ENCODE measurements around the gene MCF2L2.

Gene MCF2L2

GRCh38 chr3:183293966-183294365, 134.5 kb downstream of the MCF2L2 start:
- DNase-seq (ENCODE audit: low spot score), result no peak

- no peak for DNase-seq (ENCODE audit: low spot score)
These were observed 136.9 kb downstream of the MCF2L2 start for GRCh38 chr3:183291497-183292031.

GRCh38 chr3:183290216-183290615, 138.2 kb downstream of the MCF2L2 start:
- DNase-seq (ENCODE audit: low spot score), result no peak

- DNase-seq (ENCODE audit: low spot score), result no peak
These were observed 140.3 kb downstream of the MCF2L2 start for GRCh38 chr3:183288117-183288516.

- DNase-seq (ENCODE audit: low spot score), result no peak
These were observed 141.0 kb downstream of the MCF2L2 start for GRCh38 chr3:183287301-183287971.

GRCh38 chr3:183285828-183286457, 142.5 kb downstream of the MCF2L2 start:
- DNase-seq (ENCODE audit: low spot score), result peak; percentile 99

GRCh38 chr3:183285318-183285717, 143.1 kb downstream of the MCF2L2 start:
- no peak for DNase-seq (ENCODE audit: low spot score)

- no peak for DNase-seq (ENCODE audit: low spot score)
These were observed 143.8 kb downstream of the MCF2L2 start for GRCh38 chr3:183284570-183284969.

- DNase-seq (ENCODE audit: low spot score), result no peak
These were observed 144.5 kb downstream of the MCF2L2 start for GRCh38 chr3:183283886-183284285.

GRCh38 chr3:183281126-183281797, 147.2 kb downstream of the MCF2L2 start:
- no peak for DNase-seq (ENCODE audit: low spot score)

- peak; percentile 42 for DNase-seq (ENCODE audit: low spot score)
These were observed 149.0 kb downstream of the MCF2L2 start for GRCh38 chr3:183279371-183279770.

- DNase-seq (ENCODE audit: low spot score), result peak; percentile 30
These were observed 149.8 kb downstream of the MCF2L2 start for GRCh38 chr3:183278479-183279088.

GRCh38 chr3:183277260-183277659, 151.2 kb downstream of the MCF2L2 start:
- no peak for DNase-seq (ENCODE audit: low spot score)

- peak; percentile 63 for DNase-seq (ENCODE audit: low spot score)
These were observed 152.5 kb downstream of the MCF2L2 start for GRCh38 chr3:183275937-183276336.

- DNase-seq (ENCODE audit: low spot score), result no peak
These were observed 153.0 kb downstream of the MCF2L2 start for GRCh38 chr3:183275418-183275817.

GRCh38 chr3:183274609-183275008, 153.8 kb downstream of the MCF2L2 start:
- no peak for DNase-seq (ENCODE audit: low spot score)

- DNase-seq (ENCODE audit: low spot score), result no peak
These were observed 155.6 kb downstream of the MCF2L2 start for GRCh38 chr3:183272791-183273190.

- no peak for DNase-seq (ENCODE audit: low spot score)
These were observed 156.3 kb downstream of the MCF2L2 start for GRCh38 chr3:183272142-183272541.

GRCh38 chr3:183270344-183270743, 158.1 kb downstream of the MCF2L2 start:
- DNase-seq (ENCODE audit: low spot score), result no peak

GRCh38 chr3:183269345-183269744, 159.1 kb downstream of the MCF2L2 start:
- DNase-seq (ENCODE audit: low spot score), result no peak

GRCh38 chr3:183268366-183268765, 160.1 kb downstream of the MCF2L2 start:
- DNase-seq (ENCODE audit: low spot score), result no peak

GRCh38 chr3:183267140-183267539, 161.3 kb downstream of the MCF2L2 start:
- DNase-seq (ENCODE audit: low spot score), result no peak

- no peak for DNase-seq (ENCODE audit: low spot score)
These were observed 162.0 kb downstream of the MCF2L2 start for GRCh38 chr3:183266454-183266853.
